ENCODE measurements around the gene SPIB.

Gene SPIB

DNA sequence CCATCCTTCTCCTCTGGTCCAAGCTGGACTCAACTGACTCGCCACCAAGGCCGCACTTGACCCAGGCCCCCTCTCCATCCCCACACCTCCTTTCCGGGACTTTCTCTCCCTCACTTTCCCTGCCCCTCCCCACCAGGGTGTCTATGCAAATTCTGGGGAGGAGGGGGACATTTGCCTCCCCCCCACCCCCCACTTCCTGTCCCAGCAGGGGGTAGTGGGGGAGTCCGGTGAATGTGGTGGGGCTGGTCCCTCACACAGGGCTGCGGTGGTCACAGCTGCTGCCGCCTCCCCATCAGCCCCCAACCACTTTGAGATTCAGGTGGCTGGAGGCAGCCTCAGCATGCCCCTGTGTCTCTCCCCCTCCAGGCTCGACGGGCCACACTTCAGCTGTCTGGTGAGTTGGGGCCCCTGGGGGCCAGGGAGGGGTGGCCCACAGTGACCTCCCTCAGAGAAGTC lies 870 bp downstream of the SPIB start:
- TF ChIP-seq, protein P1, sequence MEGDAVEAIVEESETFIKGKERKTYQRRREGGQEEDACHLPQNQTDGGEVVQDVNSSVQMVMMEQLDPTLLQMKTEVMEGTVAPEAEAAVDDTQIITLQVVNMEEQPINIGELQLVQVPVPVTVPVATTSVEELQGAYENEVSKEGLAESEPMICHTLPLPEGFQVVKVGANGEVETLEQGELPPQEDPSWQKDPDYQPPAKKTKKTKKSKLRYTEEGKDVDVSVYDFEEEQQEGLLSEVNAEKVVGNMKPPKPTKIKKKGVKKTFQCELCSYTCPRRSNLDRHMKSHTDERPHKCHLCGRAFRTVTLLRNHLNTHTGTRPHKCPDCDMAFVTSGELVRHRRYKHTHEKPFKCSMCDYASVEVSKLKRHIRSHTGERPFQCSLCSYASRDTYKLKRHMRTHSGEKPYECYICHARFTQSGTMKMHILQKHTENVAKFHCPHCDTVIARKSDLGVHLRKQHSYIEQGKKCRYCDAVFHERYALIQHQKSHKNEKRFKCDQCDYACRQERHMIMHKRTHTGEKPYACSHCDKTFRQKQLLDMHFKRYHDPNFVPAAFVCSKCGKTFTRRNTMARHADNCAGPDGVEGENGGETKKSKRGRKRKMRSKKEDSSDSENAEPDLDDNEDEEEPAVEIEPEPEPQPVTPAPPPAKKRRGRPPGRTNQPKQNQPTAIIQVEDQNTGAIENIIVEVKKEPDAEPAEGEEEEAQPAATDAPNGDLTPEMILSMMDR (IDR thresholded peaks at IDR 0.05; ENCODE audit: low read depth, low read length): no peak
- no peak for DNase-seq
- no peak overlapping the region for H3K27ac ChIP-seq
- H3K36me3 ChIP-seq: peaks cover 10% of the 10 kb centered on the region
- no peaks in the 10 kb centered on the region for H3K9me3 ChIP-seq (ENCODE audit: severe bottlenecking)
- H3K27me3 ChIP-seq (ENCODE audit: insufficient read depth, low read depth, severe bottlenecking): no peaks in the 10 kb centered on the region
- no peak overlapping the region for H3K4me3 ChIP-seq (ENCODE audit: low read depth, low read length)

DNA sequence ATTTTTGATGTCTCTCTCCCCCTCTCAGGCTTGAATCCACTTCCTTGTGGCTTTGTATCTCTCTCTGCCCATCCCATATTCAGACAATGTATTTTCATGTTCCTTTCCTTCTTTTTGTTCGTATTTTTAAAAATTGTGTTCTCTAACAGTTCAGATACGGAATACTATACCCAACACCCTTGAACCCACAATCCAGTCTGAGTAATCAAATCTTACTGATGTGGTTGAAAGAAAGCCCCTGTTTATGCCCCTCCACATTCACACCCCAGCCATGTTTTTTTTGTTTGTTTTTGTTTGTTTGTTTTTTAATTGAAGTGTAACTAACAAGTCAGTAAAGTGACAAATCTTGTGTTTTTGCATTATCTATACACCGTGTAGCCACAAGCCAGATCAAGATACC lies 1.4 kb downstream of the SPIB start:
- no peak overlapping the region for H3K27ac ChIP-seq
- H3K4me3 ChIP-seq (ENCODE audit: low read depth, low read length): no peak overlapping the region
- peaks cover 8% of the 10 kb centered on the region for H3K36me3 ChIP-seq
- no peak for DNase-seq
- TF ChIP-seq, protein P1 (IDR thresholded peaks at IDR 0.05; ENCODE audit: low read depth, low read length): no peak
- no peaks in the 10 kb centered on the region for H3K9me3 ChIP-seq (ENCODE audit: severe bottlenecking)
- no peaks in the 10 kb centered on the region for H3K27me3 ChIP-seq (ENCODE audit: insufficient read depth, low read depth, severe bottlenecking)

DNA sequence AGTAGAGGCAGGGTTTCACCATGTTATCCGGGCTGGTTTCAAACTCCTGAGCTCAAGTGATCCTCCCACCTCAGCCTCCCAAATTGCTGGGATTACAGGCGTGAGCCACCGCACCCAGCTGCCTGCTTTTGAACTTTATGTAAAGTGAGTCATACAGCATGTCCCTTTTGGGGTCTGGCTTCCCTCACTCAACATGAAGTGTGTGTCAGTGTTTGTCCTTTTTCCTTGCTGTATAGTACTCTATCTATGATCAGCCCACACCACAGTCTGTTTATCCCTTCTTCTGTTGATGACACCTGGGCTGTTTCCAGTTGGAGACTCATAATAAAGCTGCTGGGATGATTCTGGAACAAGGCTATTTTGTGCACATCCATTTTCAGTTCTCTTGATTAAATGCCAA lies 2.1 kb downstream of the SPIB start:
- TF ChIP-seq, protein P1 (IDR thresholded peaks at IDR 0.05; ENCODE audit: low read depth, low read length): no peak
- H3K4me3 ChIP-seq (ENCODE audit: low read depth, low read length): no peak overlapping the region
- no peaks in the 10 kb centered on the region for H3K9me3 ChIP-seq (ENCODE audit: severe bottlenecking)
- peaks cover 6% of the 10 kb centered on the region for H3K36me3 ChIP-seq
- no peaks in the 10 kb centered on the region for H3K27me3 ChIP-seq (ENCODE audit: insufficient read depth, low read depth, severe bottlenecking)
- no peak for DNase-seq
- no peak overlapping the region for H3K27ac ChIP-seq

DNA sequence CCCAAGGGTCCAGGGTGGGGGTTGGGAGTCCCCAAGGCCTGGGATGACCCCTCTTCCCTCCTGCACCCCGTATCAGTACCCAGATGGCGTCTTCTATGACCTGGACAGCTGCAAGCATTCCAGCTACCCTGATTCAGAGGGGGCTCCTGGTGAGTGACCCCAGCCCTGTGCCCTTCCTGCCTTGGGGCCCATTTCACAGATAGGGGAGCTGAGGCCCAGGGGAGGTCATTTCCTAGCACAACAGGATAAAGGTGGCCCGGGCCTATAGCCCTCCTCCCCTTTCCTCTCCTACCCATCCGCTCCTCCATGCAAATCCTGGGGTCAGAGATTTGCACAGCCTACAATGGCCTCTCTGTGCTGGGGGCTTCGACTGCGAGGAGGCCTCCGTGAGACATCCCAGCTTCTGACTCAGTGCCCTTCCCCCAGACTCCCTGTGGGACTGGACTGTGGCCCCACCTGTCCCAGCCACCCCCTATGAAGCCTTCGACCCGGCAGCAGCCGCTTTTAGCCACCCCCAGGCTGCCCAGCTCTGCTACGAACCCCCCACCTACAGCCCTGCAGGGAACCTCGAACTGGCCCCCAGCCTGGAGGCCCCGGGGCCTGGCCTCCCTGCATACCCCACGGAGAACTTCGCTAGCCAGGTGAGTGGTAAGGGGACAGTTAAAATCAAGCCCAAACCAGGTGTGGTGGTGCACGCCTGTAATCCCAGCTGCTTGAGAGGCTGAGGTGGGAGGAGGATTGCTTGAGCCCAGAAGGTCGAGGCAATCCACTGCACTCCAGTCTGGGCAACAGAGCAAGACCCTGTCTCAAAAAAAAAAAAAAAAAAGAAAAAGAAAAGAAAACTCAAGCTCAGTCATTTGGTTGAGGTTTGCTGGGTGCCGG lies 3.9 kb downstream of the SPIB start:
- no peaks in the 10 kb centered on the region for H3K9me3 ChIP-seq (ENCODE audit: severe bottlenecking)
- H3K27ac ChIP-seq: no peak overlapping the region
- peaks cover 3% of the 10 kb centered on the region; the same call in 1 of the 2 replicates for H3K36me3 ChIP-seq
- TF ChIP-seq, protein P1 (IDR thresholded peaks at IDR 0.05; ENCODE audit: low read depth, low read length): no peak
- DNase-seq: no peak
- H3K27me3 ChIP-seq (ENCODE audit: insufficient read depth, low read depth, severe bottlenecking): no peaks in the 10 kb centered on the region
- H3K4me3 ChIP-seq (ENCODE audit: low read depth, low read length): no peak overlapping the region

DNA sequence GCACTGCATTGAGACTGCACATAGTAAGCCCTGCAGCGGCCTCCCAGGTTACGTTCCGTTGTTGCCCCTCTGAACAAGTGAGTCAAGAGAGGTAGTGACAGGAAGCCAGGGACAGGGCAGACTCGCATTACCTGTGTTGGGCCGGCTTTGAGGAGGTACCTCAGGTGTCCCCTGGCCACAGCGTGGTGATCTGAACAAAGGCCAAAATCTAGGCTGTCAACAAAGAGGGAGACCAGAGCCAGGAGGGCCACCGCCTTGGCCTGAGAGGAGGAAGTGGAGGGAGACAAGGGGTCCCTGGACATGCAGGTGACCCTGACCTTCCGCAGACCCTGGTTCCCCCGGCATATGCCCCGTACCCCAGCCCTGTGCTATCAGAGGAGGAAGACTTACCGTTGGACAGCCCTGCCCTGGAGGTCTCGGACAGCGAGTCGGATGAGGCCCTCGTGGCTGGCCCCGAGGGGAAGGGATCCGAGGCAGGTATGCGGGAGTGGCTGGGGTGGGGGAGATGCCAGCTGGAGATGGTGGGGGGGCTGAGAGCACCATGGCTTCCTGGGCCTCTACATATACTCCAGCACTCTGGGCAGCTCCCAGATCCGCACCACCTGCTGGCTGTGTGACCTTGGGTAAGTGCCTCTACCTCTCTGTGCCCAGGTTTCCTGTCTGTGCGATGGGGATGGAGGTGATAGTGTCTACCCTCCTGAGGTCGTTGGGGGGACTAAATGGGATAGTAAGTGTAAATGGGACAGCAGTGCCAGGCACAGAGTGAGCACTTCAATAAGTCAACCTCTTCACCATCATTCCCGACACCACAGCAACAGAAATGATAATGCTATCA lies 4.8 kb downstream of the SPIB start:
- Histone ChIP-seq H3K4me3 (ENCODE audit: low read depth, low read length) (no peak overlapping the region), H3K9me3 (ENCODE audit: severe bottlenecking) (no peaks in the 10 kb centered on the region), H3K27me3 (ENCODE audit: insufficient read depth, low read depth, severe bottlenecking) (no peaks in the 10 kb centered on the region), H3K36me3 (peaks cover 3% of the 10 kb centered on the region; the same call in 1 of the 2 replicates), H3K27ac (no peak overlapping the region)
- TF ChIP-seq, protein P1 (IDR thresholded peaks at IDR 0.05; ENCODE audit: low read depth, low read length): no peak
- DNase-seq: no peak
